HK-2 (cell line): ENCODE data around the gene LUC7L.

ENCODE experiments used
- DNase-seq: peaks from one replicate; pipeline ENCODE4 v3.0.0-alpha.2; 2018; ENCODE audit not compliant: unreplicated experiment

LUC7L gene

GRCh38 chr16:142405-142967, 86.8 kb downstream of the LUC7L start:
- no peak for DNase-seq

- no peak for DNase-seq
These were observed 88.9 kb downstream of the LUC7L start for GRCh38 chr16:140175-140857.
